ENCODE results near the gene ADAT3. TPM values are rescaled to one million over a fixed set of nuclear protein-coding genes. Genes with fewer than 3 reads are reported as not detected.

ADAT3 gene
- total and polyA plus RNA-seq, 2 donors (not counting 1 experiment from before 2014, with no cell fraction given) = 5.3 to 13.4 TPM

DNA sequence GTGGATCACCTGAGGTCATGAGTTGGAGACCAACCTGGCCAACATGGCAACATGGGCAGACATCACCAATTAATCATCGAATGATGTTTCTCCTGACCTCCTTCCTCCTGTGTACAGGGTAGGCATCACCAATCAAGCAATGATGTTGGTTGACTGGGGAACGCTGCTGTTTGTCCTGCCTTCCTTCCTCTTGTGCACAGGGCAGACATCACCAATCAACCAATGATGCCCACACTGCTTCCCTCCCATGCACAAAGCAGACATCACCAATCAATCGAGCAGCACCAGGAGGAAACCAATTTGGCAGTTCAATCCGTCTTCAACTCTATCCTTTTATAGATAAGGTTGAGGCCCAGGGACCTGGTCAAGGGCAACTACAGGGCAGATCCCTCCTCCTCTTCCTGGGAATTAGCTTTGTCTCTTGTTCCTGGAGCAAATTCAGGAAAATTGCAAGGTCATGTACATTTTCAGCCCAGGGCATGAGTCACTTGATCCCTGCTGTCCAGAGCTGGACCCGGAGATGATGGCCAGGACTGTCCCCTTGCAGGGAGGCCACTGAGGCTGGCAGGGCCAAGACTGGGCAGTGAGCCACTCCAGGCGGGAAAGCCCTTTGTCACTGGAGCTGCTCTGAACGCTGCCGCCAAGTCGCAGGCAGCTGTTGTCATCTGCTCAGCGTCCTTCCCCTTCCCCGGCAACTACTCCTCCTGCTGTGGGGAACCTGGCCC, 30.4 kb downstream of the ADAT3 start:
- peak overlapping the region; percentile 24 for H3K4me3 Mint-ChIP-seq
- 88% methylated on average over 10 of the region's 11 CpGs for whole genome bisulfite sequencing (ENCODE audit: insufficient coverage)
- no peaks in the 10 kb centered on the region for H3K27me3 Mint-ChIP-seq
- TF ChIP-seq CTCF (IDR thresholded peaks at IDR 0.05) = no peak
- no peak for TF ChIP-seq EZH2 (IDR thresholded peaks at IDR 0.05; ENCODE audit: borderline replicate concordance, insufficient read depth, low read depth, low read length, poor library complexity, severe bottlenecking)
- H3K27ac ChIP-seq (ENCODE audit: low read length in 2 of 2) = peak overlapping the region; percentile 5 to 57
- peak; percentile 47 for DNase-seq
- ATAC-seq (ENCODE audit: low read depth) = no peak
- no peak overlapping the region for H3K4me3 ChIP-seq (ENCODE audit: control extremely low read depth in 1 of 5, extremely low read depth in 1 of 5, insufficient read depth in 1 of 5, low read depth in 2 of 5, low read length in 4 of 5)
- intact Hi-C loops (cut with micrococcal nuclease) = no loop called here
- peaks cover 50% of the 10 kb centered on the region for H3K79me2 ChIP-seq (ENCODE audit: control insufficient read depth, insufficient read depth, low read length)
- no peak overlapping the region for H2AFZ ChIP-seq (ENCODE audit: insufficient read depth, low read depth, low read length, poor library complexity, severe bottlenecking)
- H3K36me3 ChIP-seq (replicated peaks in 1 of 2; ENCODE audit: control extremely low read depth in 1 of 2, control insufficient read depth in 1 of 2, extremely low read depth in 1 of 2, insufficient read depth in 2 of 2, low read length in 1 of 2) = peaks cover 0 to 4% of the 10 kb centered on the region in 2 experiments
- no peaks in the 10 kb centered on the region for H3K27me3 ChIP-seq (replicated peaks in 1 of 4; ENCODE audit: control extremely low read depth in 1 of 4, control insufficient read depth in 3 of 4, insufficient read depth in 4 of 4, low read length in 3 of 4)
- H3K9me3 Mint-ChIP-seq (ENCODE audit: insufficient read depth) = peaks cover 2% of the 10 kb centered on the region
- H4K20me1 ChIP-seq (ENCODE audit: control insufficient read depth, insufficient read depth, low read length, poor library complexity, severe bottlenecking) = no peaks in the 10 kb centered on the region
- no peak overlapping the region for H3K4me2 ChIP-seq (replicated peaks; ENCODE audit: low read depth, low read length, poor library complexity, severe bottlenecking)
- peaks cover 0 to 20% (median 3%) of the 10 kb centered on the region in 3 donors for H3K9me3 ChIP-seq (ENCODE audit: control extremely low read depth in 1 of 3, control insufficient read depth in 2 of 3, insufficient read depth in 1 of 3, low read length in 2 of 3)
- H3K4me1 Mint-ChIP-seq = peaks cover 47% of the 10 kb centered on the region
- ChIA-PET CTCF (interaction anchor here (1.1 to 1.4 kb wide), 2 partner anchors 9 to 71 kb away, joined by 3 read pairs; no protein-coding TSS in a partner anchor), POLR2A (no interaction called here)
- peaks cover 35 to 57% of the 10 kb centered on the region in 2 donors for H3K4me1 ChIP-seq (ENCODE audit: control insufficient read depth in 2 of 2, insufficient read depth in 2 of 2, low read length in 2 of 2)
- peak overlapping the region; percentile 56 for H3K27ac Mint-ChIP-seq
- no peak overlapping the region for H3K9ac ChIP-seq (ENCODE audit: low read length)

- CTCF ChIA-PET = interaction anchor here (0.9 to 1.4 kb wide), 3 partner anchors 10 to 380 kb away, joined by 3 read pairs; no protein-coding TSS in a partner anchor
- TF ChIP-seq CTCF (IDR thresholded peaks at IDR 0.05) = no peak
- TF ChIP-seq EZH2 (IDR thresholded peaks at IDR 0.05; ENCODE audit: borderline replicate concordance, insufficient read depth, low read depth, low read length, poor library complexity, severe bottlenecking) = no peak
- Histone ChIP-seq H3K9me3 (ENCODE audit: control extremely low read depth in 1 of 3, control insufficient read depth in 2 of 3, insufficient read depth in 1 of 3, low read length in 2 of 3) (peaks cover 0 to 20% (median 3%) of the 10 kb centered on the region in 3 donors), H3K79me2 (ENCODE audit: control insufficient read depth, insufficient read depth, low read length) (peaks cover 51% of the 10 kb centered on the region), H3K27me3 (replicated peaks in 1 of 4; ENCODE audit: control extremely low read depth in 1 of 4, control insufficient read depth in 3 of 4, insufficient read depth in 4 of 4, low read length in 3 of 4) (no peaks in the 10 kb centered on the region), H3K4me2 (replicated peaks; ENCODE audit: low read depth, low read length, poor library complexity, severe bottlenecking) (no peak overlapping the region), H3K4me3 (ENCODE audit: control extremely low read depth in 1 of 5, extremely low read depth in 1 of 5, insufficient read depth in 1 of 5, low read depth in 2 of 5, low read length in 4 of 5) (no peak overlapping the region), H3K9ac (ENCODE audit: low read length) (no peak overlapping the region), H3K27ac (ENCODE audit: low read length in 2 of 2) (peak overlapping the region in 1 of 2 donors; percentile 14), H4K20me1 (ENCODE audit: control insufficient read depth, insufficient read depth, low read length, poor library complexity, severe bottlenecking) (no peaks in the 10 kb centered on the region), H3K4me1 (ENCODE audit: control insufficient read depth in 2 of 2, insufficient read depth in 2 of 2, low read length in 2 of 2) (peaks cover 35 to 57% of the 10 kb centered on the region in 2 donors), H3K36me3 (replicated peaks in 1 of 2; ENCODE audit: control extremely low read depth in 1 of 2, control insufficient read depth in 1 of 2, extremely low read depth in 1 of 2, insufficient read depth in 2 of 2, low read length in 1 of 2) (peaks cover 0 to 4% of the 10 kb centered on the region in 2 experiments), H2AFZ (ENCODE audit: insufficient read depth, low read depth, low read length, poor library complexity, severe bottlenecking) (no peak overlapping the region)
- WGBS (ENCODE audit: insufficient coverage) = 97% methylated on average over 3 of the region's 3 CpGs
- Mint-ChIP-seq H3K27me3 (no peaks in the 10 kb centered on the region), H3K4me1 (peaks cover 46% of the 10 kb centered on the region), H3K4me3 (no peak overlapping the region), H3K9me3 (ENCODE audit: insufficient read depth) (peaks cover 2% of the 10 kb centered on the region), H3K27ac (peak overlapping the region; percentile 18)
- DNase-seq = no peak
- ATAC-seq (ENCODE audit: low read depth) = no peak
- intact Hi-C loops (cut with micrococcal nuclease) = no loop called here
- POLR2A ChIA-PET = interaction anchor here (1.6 kb wide), 1 partner anchor 9 kb away, joined by 5 read pairs; no protein-coding TSS in a partner anchor
These were observed 31.2 kb downstream of the ADAT3 start for GRCh38 chr19:1936430-1936829.
